ENCODE measurements around the gene CEMP1.
"Not testable (repeated sequence)": the region's sequence is repeated elsewhere in the genome, so short reads cannot be mapped to it uniquely, and the experiment has no call there.

GRCh38 chr16:2580818-2581217 lies 49.6 kb upstream of the CEMP1 start:
- TF ChIP-seq POLR2AphosphoS5 (IDR thresholded peaks at IDR 0.05; ENCODE audit: low read depth); CTCF (IDR thresholded peaks at IDR 0.05; ENCODE audit: insufficient read depth, low read length); GABPA (IDR thresholded peaks at IDR 0.05; ENCODE audit: low read depth); REST (IDR thresholded peaks at IDR 0.05; ENCODE audit: insufficient replicate concordance, low read depth); SPI1 (IDR thresholded peaks at IDR 0.05; ENCODE audit: borderline replicate concordance, low read depth): not testable (repeated sequence)
